HCT116 (cell line): ENCODE results near the gene AXL. TPM values are rescaled to one million over a fixed set of nuclear protein-coding genes. Genes with fewer than 3 reads are reported as not detected.

Experiments used
- ATAC-seq: fragments of 200-7000 bp; cut with Tn5 transposase; 2 replicates; pipeline ENCODE4 v1.9.1; 2020; ENCODE audit warnings: mild to moderate bottlenecking, moderate library complexity
- BruUV-seq: library from RNA; stranded (reverse); fragments of 400-500 nt; replicated peaks from 2 replicates; lab custom pipeline; 2021; lab: Mats Ljungman, UMichigan
- CTCF ChIA-PET: fragments of 300-600 bp; sonication (Branson Sonifier 250); formaldehyde crosslinking; loops from one replicate; lab custom pipeline; 2021; ENCODE audit warnings: antibody characterized with exemption; lab: Charles Lee
- POLR2A ChIA-PET: fragments of 300-600, 350-600 bp; sonication (Branson Sonifier 250); formaldehyde crosslinking; loops from one replicate; lab custom pipeline; 2021; ENCODE audit warnings: antibody characterized with exemption; lab: Charles Lee
- RAD21 ChIA-PET, 2 experiments: fragments of 300-600 bp; sonication (Branson Sonifier 250); formaldehyde crosslinking; loops; one replicate each; lab custom pipeline; 2023; ENCODE audit warnings: low total read pairs in 2 of 2; ENCODE audit not compliant: uncharacterized antibody in 2 of 2, unreplicated experiment in 2 of 2, low non-redundant PET in 1 of 2; lab: Charles Lee
- DNase-seq: peaks from one replicate; pipeline ENCODE4 v3.0.0-alpha.2; 2010; ENCODE audit warnings: low read depth, low spot score
- H2AFZ ChIP-seq: fragments of 200-600 bp; shearing (Covaris generic), sonication (generic); 2 replicates; pipeline ENCODE4 v1.6.1; 2017; ENCODE audit warnings: low read depth, mixed run types, mixed read lengths, antibody characterized with exemption, low read length; ENCODE audit not compliant: poor library complexity, severe bottlenecking
- H3K27ac ChIP-seq: 2 replicates; pipeline ENCODE4 v1.5.1; 2012; ENCODE audit warnings: low read depth, low read length
- H3K27me3 ChIP-seq: fragments of 200-600 bp; sonication (generic); 2 replicates; pipeline ENCODE4 v1.6.1; 2016; ENCODE audit warnings: mixed run types, low read length, mixed read lengths; ENCODE audit not compliant: insufficient read depth
- H3K36me3 ChIP-seq, 2 experiments: fragments of 200-500 bp in 1 of 2; fragments of 200-600 bp in 1 of 2; sonication (Bioruptor generic) in 1 of 2; sonication (generic) in 1 of 2; 2 replicates each; pipeline versions ENCODE4 v1.5.1 to v1.6.1; 2014 to 2016; ENCODE audit warnings: low read length in 2 of 2, inconsistent platforms in 1 of 2, mixed read lengths in 1 of 2, mixed run types in 1 of 2; ENCODE audit not compliant: insufficient read depth in 2 of 2, control insufficient read depth in 1 of 2
- H3K4me1 ChIP-seq, 2 experiments: fragments of 200-600 bp in 1 of 2; sonication (generic) in 1 of 2; 2 replicates each; pipeline versions ENCODE4 v1.5.1 to v1.6.1; 2012 to 2017; ENCODE audit warnings: low read length in 2 of 2, inconsistent platforms in 1 of 2, mild to moderate bottlenecking in 1 of 2, mixed read lengths in 1 of 2, mixed run types in 1 of 2, moderate library complexity in 1 of 2; ENCODE audit not compliant: insufficient read depth in 2 of 2, control insufficient read depth in 1 of 2
- H3K4me2 ChIP-seq: fragments of 200-600 bp; sonication (generic); 2 replicates; pipeline ENCODE4 v1.6.1; 2017; ENCODE audit warnings: mixed run types, low read length, mixed read lengths
- H3K4me3 ChIP-seq, 2 experiments: fragments of 200-600 bp in 1 of 2; sonication (generic) in 1 of 2; replicated peaks in 1 of 2; 2 replicates each; pipeline ENCODE4 v1.5.1; 2011 to 2016; ENCODE audit warnings: low read length in 2 of 2, control low read depth in 1 of 2, low read depth in 1 of 2, mild to moderate bottlenecking in 1 of 2, mixed read lengths in 1 of 2, mixed run types in 1 of 2
- H3K79me2 ChIP-seq: fragments of 200-600 bp; sonication (generic); 2 replicates; pipeline ENCODE4 v1.6.1; 2017; ENCODE audit warnings: mild to moderate bottlenecking, mixed run types, low read length, moderate library complexity, mixed read lengths; ENCODE audit not compliant: insufficient read depth
- H3K9ac ChIP-seq: fragments of 200-600 bp; sonication (generic); 2 replicates; pipeline ENCODE4 v1.6.1; 2016; ENCODE audit warnings: low read length, mixed read lengths
- H3K9me2 ChIP-seq: fragments of 200-600 bp; sonication (generic), shearing (Covaris generic); 2 replicates; pipeline ENCODE4 v1.6.1; 2017; ENCODE audit warnings: mixed run types, mild to moderate bottlenecking, moderate library complexity; ENCODE audit not compliant: insufficient read depth
- H3K9me3 ChIP-seq, 2 experiments: fragments of 200-500 bp in 1 of 2; fragments of 200-600 bp in 1 of 2; sonication (Bioruptor generic) in 1 of 2; sonication (generic) in 1 of 2; 2 replicates each; pipeline ENCODE4 v1.6.1; 2014 to 2017; ENCODE audit warnings: low read length in 2 of 2, mixed read lengths in 2 of 2, inconsistent platforms in 1 of 2, low read depth in 1 of 2, mild to moderate bottlenecking in 1 of 2, mixed run types in 1 of 2, moderate library complexity in 1 of 2; ENCODE audit not compliant: control insufficient read depth in 1 of 2, insufficient read depth in 1 of 2
- H4K20me1 ChIP-seq: fragments of 200-600 bp; sonication (generic), shearing (Covaris generic); 2 replicates; pipeline ENCODE4 v1.6.1; 2017; ENCODE audit warnings: mixed run types, mild to moderate bottlenecking, moderate library complexity; ENCODE audit not compliant: insufficient read depth
- CBX3 ChIP-seq: IDR thresholded peaks from 2 replicates; pipeline ENCODE4 v1.6.1; 2012; ENCODE audit warnings: low read depth
- CTCF ChIP-seq, 3 experiments: fragments of 200-600 bp in 1 of 3; sonication (generic) in 1 of 3; IDR thresholded peaks in 2 of 3; conservative IDR thresholded peaks in 1 of 3; 2 replicates each; pipeline ENCODE4 v1.5.1; 2012 to 2017; ENCODE audit warnings: low read depth in 2 of 3, low read length in 2 of 3, antibody characterized with exemption in 1 of 3, borderline replicate concordance in 1 of 3, control low read depth in 1 of 3, mild to moderate bottlenecking in 1 of 3, mixed read lengths in 1 of 3, mixed run types in 1 of 3, moderate library complexity in 1 of 3; ENCODE audit not compliant: insufficient read depth in 1 of 3
- EGR1 ChIP-seq: IDR thresholded peaks from 2 replicates; pipeline ENCODE4 v1.6.1; 2012; ENCODE audit warnings: low read depth
- EZH2phosphoT487 ChIP-seq: fragments of 200-600 bp; IDR thresholded peaks from 2 replicates; pipeline ENCODE4 v1.6.1; 2018; ENCODE audit warnings: antibody characterized with exemption, borderline replicate concordance
- JUND ChIP-seq: IDR thresholded peaks from 2 replicates; pipeline ENCODE4 v1.6.1; 2012
- MAX ChIP-seq: IDR thresholded peaks from 2 replicates; pipeline ENCODE4 v1.6.1; 2012
- POLR2AphosphoS5 ChIP-seq: IDR thresholded peaks from 2 replicates; pipeline ENCODE4 v1.6.1; 2011; ENCODE audit warnings: mild to moderate bottlenecking, low read depth, low read length, moderate library complexity
- RAD21 ChIP-seq: IDR thresholded peaks from 2 replicates; pipeline ENCODE4 v1.6.1; 2012; ENCODE audit warnings: low read depth, mild to moderate bottlenecking
- SIN3A ChIP-seq: IDR thresholded peaks from 2 replicates; pipeline ENCODE4 v1.6.1; 2012; ENCODE audit warnings: low read depth
- TCF7L2 ChIP-seq: IDR thresholded peaks from 2 replicates; pipeline ENCODE4 v1.7.0; 2011; ENCODE audit warnings: borderline replicate concordance, inconsistent platforms; ENCODE audit not compliant: insufficient read depth, insufficient read length; ENCODE audit errors: extremely low read depth
- YY1 ChIP-seq: IDR thresholded peaks from 2 replicates; pipeline ENCODE4 v1.6.1; 2011; ENCODE audit warnings: low read length, low read depth, moderate library complexity, mild to moderate bottlenecking; ENCODE audit not compliant: insufficient replicate concordance; ENCODE audit errors: extremely low read depth
- ZFX ChIP-seq: fragments of 450-650 bp; IDR thresholded peaks from 2 replicates; pipeline ENCODE4 v1.6.1; 2017
- ZNF274 ChIP-seq: fragments of 200-500 bp; sonication (Bioruptor generic); IDR thresholded peaks from 2 replicates; pipeline ENCODE4 v1.6.1; 2014; ENCODE audit warnings: mild to moderate bottlenecking, low read depth, low read length, inconsistent platforms
- intact Hi-C: fragments of 100-400 bp; cut with micrococcal nuclease; formaldehyde crosslinking; loops from 2 replicates; pipeline ENCODE4 v1.10.0; 2022
- total RNA-seq: library from RNA; stranded (reverse); gene quantifications from one replicate; pipeline ENCODE4 v1.2.1, GENCODE V29; 2021; ENCODE audit not compliant: unreplicated experiment

Gene AXL
- total RNA-seq, 1 experiment from 2014 or later: 47.4 TPM

- Histone ChIP-seq H3K4me2 (peak overlapping the region; percentile 95), H3K4me3 (peak overlapping the region; percentile 79 to 92), H3K4me1 (peaks cover 12 to 25% of the 10 kb centered on the region in 2 experiments), H3K9me2 (no peaks in the 10 kb centered on the region), H4K20me1 (peaks cover 4% of the 10 kb centered on the region; the same call in 1 of the 2 replicates), H3K9ac (peak overlapping the region; percentile 84)
- intact Hi-C loops: loop anchor here (2.0 kb wide), 2 partner anchors 41 to 335 kb away; no protein-coding TSS in a partner anchor
- BruUV-seq: TSS peak; percentile 73
- CTCF ChIA-PET: interaction anchor here (0.8 to 2.2 kb wide), 13 partner anchors 9 to 262 kb away, joined by 3 to 22 read pairs (median 4); partner anchors contain the start of gene B9D2
- TF ChIP-seq RAD21: no peak
- no peak for TF ChIP-seq EGR1
- TF ChIP-seq YY1: no peak
- TF ChIP-seq EZH2phosphoT487: no peak
- no peak for TF ChIP-seq ZFX
- TF ChIP-seq TCF7L2: no peak
- TF ChIP-seq POLR2AphosphoS5: no peak
- no peak for TF ChIP-seq MAX
- no peak for TF ChIP-seq SIN3A
- TF ChIP-seq JUND: no peak
- no peak for TF ChIP-seq CTCF (IDR thresholded peaks at IDR 0.05 in 2 of 3, conservative IDR thresholded peaks at IDR 0.05 in 1 of 3; ENCODE audit: borderline replicate concordance in 1 of 3, insufficient read depth in 1 of 3, low read depth in 2 of 3, low read length in 2 of 3)
- no peak for TF ChIP-seq ZNF274
- no peak for TF ChIP-seq CBX3
- TF ChIP-seq, all 23 proteins: peak for 0
- peaks cover 32% of the 10 kb centered on the region for H3K79me2 ChIP-seq
- RAD21 ChIA-PET: no interaction called here
- DNase-seq: no peak
- ATAC-seq: peak; percentile 31
- peaks cover 19 to 46% of the 10 kb centered on the region in 2 experiments for H3K36me3 ChIP-seq
- H3K27ac ChIP-seq: peak overlapping the region; percentile 88
- no peaks in the 10 kb centered on the region for H3K27me3 ChIP-seq
- no peak overlapping the region for H2AFZ ChIP-seq
- H3K9me3 ChIP-seq: no peaks in the 10 kb centered on the region
- POLR2A ChIA-PET: no interaction called here
Measured at GRCh38 chr19:41309180-41310032, 90.4 kb downstream of the AXL start.
